ENCODE data around the gene DSP. TPM values are rescaled to one million over a fixed set of nuclear protein-coding genes. Genes with fewer than 3 reads are reported as not detected.

DSP gene
- polyA plus RNA-seq, 1 donor (not counting 4 experiments of a cell fraction or from before 2014, with no cell fraction given), result 255 TPM

GRCh38 chr6:7593229-7593628, 51.8 kb downstream of the DSP start:
- TF ChIP-seq EZH2 (IDR thresholded peaks at IDR 0.05; ENCODE audit: low read length) (no peak), CTCF (optimal IDR thresholded peaks at IDR 0.05 in 1 of 3, IDR thresholded peaks at IDR 0.05 in 1 of 3, conservative IDR thresholded peaks at IDR 0.05 in 1 of 3; ENCODE audit: extremely low read depth in 1 of 3, insufficient read depth in 2 of 3, low read length in 3 of 3) (no peak)
- DNase-seq (ENCODE audit: low read depth, low spot score) (no peak), FAIRE-seq (no peak)
- no peak overlapping the region for H3K9ac ChIP-seq (ENCODE audit: control insufficient read depth, extremely low read depth, insufficient read depth, low read length)
- no peaks in the 10 kb centered on the region for H4K20me1 ChIP-seq (ENCODE audit: control insufficient read depth, extremely low read depth, insufficient read depth, low read length)
- dilution Hi-C loops (cut with MboI; ENCODE audit: extremely low pct_ligation_motif_present, low sequenced_read_pairs), result loop anchor here (25.0 kb wide), 1 partner anchor 181 kb away; no protein-coding TSS in a partner anchor
- H3K4me1 ChIP-seq (ENCODE audit: control insufficient read depth, extremely low read depth, insufficient read depth, low read length), result peaks cover 9% of the 10 kb centered on the region
- H3K79me2 ChIP-seq (ENCODE audit: control insufficient read depth, insufficient read depth, low read length), result peaks cover 32% of the 10 kb centered on the region
- peaks cover 0 to 9% of the 10 kb centered on the region in 2 experiments for H3K36me3 ChIP-seq (ENCODE audit: control insufficient read depth in 2 of 2, extremely low read depth in 1 of 2, insufficient read depth in 2 of 2, low read length in 2 of 2)
- H3K4me2 ChIP-seq (ENCODE audit: control insufficient read depth, extremely low read depth, insufficient read depth, low read depth, low read length), result no peak overlapping the region
- no peak overlapping the region for H3K27ac ChIP-seq (ENCODE audit: control insufficient read depth, insufficient read depth, low read length)
- no peaks in the 10 kb centered on the region for H3K27me3 ChIP-seq (ENCODE audit: control insufficient read depth, extremely low read depth, insufficient read depth, low read length)
- H3K4me3 ChIP-seq (ENCODE audit: control insufficient read depth in 2 of 3, extremely low read depth in 1 of 3, insufficient read depth in 2 of 3, low read depth in 1 of 3, low read length in 3 of 3), result no peak overlapping the region
- no peaks in the 10 kb centered on the region for H3K9me1 ChIP-seq (ENCODE audit: control insufficient read depth, extremely low read depth, insufficient read depth, low read length)
- H2AFZ ChIP-seq (ENCODE audit: control insufficient read depth, low read length), result no peak overlapping the region
- no peaks in the 10 kb centered on the region for H3K9me3 ChIP-seq (ENCODE audit: control insufficient read depth, low read depth, low read length)

GRCh38 chr6:7594579-7595125, 53.2 kb downstream of the DSP start:
- Histone ChIP-seq H3K4me1 (ENCODE audit: control insufficient read depth, extremely low read depth, insufficient read depth, low read length) (peaks cover 9% of the 10 kb centered on the region), H3K79me2 (ENCODE audit: control insufficient read depth, insufficient read depth, low read length) (peaks cover 32% of the 10 kb centered on the region), H3K27ac (ENCODE audit: control insufficient read depth, insufficient read depth, low read length) (no peak overlapping the region), H3K4me2 (ENCODE audit: control insufficient read depth, extremely low read depth, insufficient read depth, low read depth, low read length) (no peak overlapping the region), H3K9me3 (ENCODE audit: control insufficient read depth, low read depth, low read length) (no peaks in the 10 kb centered on the region), H3K9ac (ENCODE audit: control insufficient read depth, extremely low read depth, insufficient read depth, low read length) (no peak overlapping the region), H3K4me3 (ENCODE audit: control insufficient read depth in 2 of 3, extremely low read depth in 1 of 3, insufficient read depth in 2 of 3, low read depth in 1 of 3, low read length in 3 of 3) (no peak overlapping the region), H2AFZ (ENCODE audit: control insufficient read depth, low read length) (no peak overlapping the region), H3K36me3 (ENCODE audit: control insufficient read depth in 2 of 2, extremely low read depth in 1 of 2, insufficient read depth in 2 of 2, low read length in 2 of 2) (peaks cover 0 to 9% of the 10 kb centered on the region in 2 experiments), H3K27me3 (ENCODE audit: control insufficient read depth, extremely low read depth, insufficient read depth, low read length) (no peaks in the 10 kb centered on the region), H4K20me1 (ENCODE audit: control insufficient read depth, extremely low read depth, insufficient read depth, low read length) (no peaks in the 10 kb centered on the region), H3K9me1 (ENCODE audit: control insufficient read depth, extremely low read depth, insufficient read depth, low read length) (no peaks in the 10 kb centered on the region)
- FAIRE-seq (no peak), DNase-seq (ENCODE audit: low read depth, low spot score) (no peak)
- dilution Hi-C loops (cut with MboI; ENCODE audit: extremely low pct_ligation_motif_present, low sequenced_read_pairs), result loop anchor here (25.0 kb wide), 1 partner anchor 182 kb away; no protein-coding TSS in a partner anchor
- TF ChIP-seq CTCF (optimal IDR thresholded peaks at IDR 0.05 in 1 of 3, IDR thresholded peaks at IDR 0.05 in 1 of 3, conservative IDR thresholded peaks at IDR 0.05 in 1 of 3; ENCODE audit: extremely low read depth in 1 of 3, insufficient read depth in 2 of 3, low read length in 3 of 3) (no peak), EZH2 (IDR thresholded peaks at IDR 0.05; ENCODE audit: low read length) (no peak)

Measured in keratinocyte (primary cell).